Measurements from ENCODE around the gene CHST8. TPM values are rescaled to one million over a fixed set of nuclear protein-coding genes. Genes with fewer than 3 reads are reported as not detected.
"Not testable (repeated sequence)": the region's sequence is repeated elsewhere in the genome, so short reads cannot be mapped to it uniquely, and the experiment has no call there.

CHST8 gene
- total and polyA plus RNA-seq, 2 of the 13 experiments (the other 11 are each of a cell fraction or from before 2014, with no cell fraction given) = not detected

- TF ChIP-seq, protein P1, sequence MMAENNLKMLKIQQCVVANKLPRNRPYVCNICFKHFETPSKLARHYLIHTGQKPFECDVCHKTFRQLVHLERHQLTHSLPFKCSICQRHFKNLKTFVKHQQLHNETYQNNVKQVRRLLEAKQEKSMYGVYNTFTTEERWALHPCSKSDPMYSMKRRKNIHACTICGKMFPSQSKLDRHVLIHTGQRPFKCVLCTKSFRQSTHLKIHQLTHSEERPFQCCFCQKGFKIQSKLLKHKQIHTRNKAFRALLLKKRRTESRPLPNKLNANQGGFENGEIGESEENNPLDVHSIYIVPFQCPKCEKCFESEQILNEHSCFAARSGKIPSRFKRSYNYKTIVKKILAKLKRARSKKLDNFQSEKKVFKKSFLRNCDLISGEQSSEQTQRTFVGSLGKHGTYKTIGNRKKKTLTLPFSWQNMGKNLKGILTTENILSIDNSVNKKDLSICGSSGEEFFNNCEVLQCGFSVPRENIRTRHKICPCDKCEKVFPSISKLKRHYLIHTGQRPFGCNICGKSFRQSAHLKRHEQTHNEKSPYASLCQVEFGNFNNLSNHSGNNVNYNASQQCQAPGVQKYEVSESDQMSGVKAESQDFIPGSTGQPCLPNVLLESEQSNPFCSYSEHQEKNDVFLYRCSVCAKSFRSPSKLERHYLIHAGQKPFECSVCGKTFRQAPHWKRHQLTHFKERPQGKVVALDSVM (CRISPR knock-in tag; IDR thresholded peaks at IDR 0.05) = peak; percentile 55
- H3K4me2 ChIP-seq (ENCODE audit: low read depth, low read length) = peak overlapping the region; percentile 89
- DNase-seq (ENCODE audit: low spot score); ATAC-seq; H3K79me2 ChIP-seq (ENCODE audit: insufficient read depth, low read length); H3K9ac ChIP-seq (ENCODE audit: insufficient read depth, low read depth, low read length); H3K27ac ChIP-seq (ENCODE audit: extremely low read length, insufficient read depth, low read length); intact Hi-C loops (cut with micrococcal nuclease; ENCODE audit: unreplicated experiment); H3K9me3 ChIP-seq (ENCODE audit: low read length); H3K36me3 ChIP-seq (replicated peaks in 1 of 2; ENCODE audit: control insufficient read depth in 1 of 2, insufficient read depth in 2 of 2, low read length in 2 of 2); H2AFZ ChIP-seq (ENCODE audit: low read length); in situ Hi-C loops (cut with HindIII; ENCODE audit: extremely low pct_ligation_motif_present, low pct_unique_long_range_greater_than_20kb); BruUV-seq (replicated peaks); FAIRE-seq; H3K27me3 ChIP-seq (ENCODE audit: control insufficient read depth in 1 of 2, insufficient read depth in 2 of 2, low read length in 2 of 2); CTCF ChIA-PET (ENCODE audit: low intra/inter-chr PET ratio, low total read pairs); H4K20me1 ChIP-seq (ENCODE audit: insufficient read depth, low read length): not testable (repeated sequence)
- POLR2A ChIA-PET = interaction anchor here (0.6 to 1.1 kb wide), 2 partner anchors 150 to 297 kb away, joined by 3 read pairs; partner anchors contain the start of gene PEPD
- H3K4me1 ChIP-seq (ENCODE audit: insufficient read depth, low read length) = peaks cover 20% of the 10 kb centered on the region
- H3K4me3 ChIP-seq (replicated peaks in 1 of 3; ENCODE audit: insufficient read depth in 1 of 3, low read depth in 2 of 3, low read length in 3 of 3) = peak overlapping the region in 2 of 3 experiments; percentile 58 to 73; a peak in 2 of 6 replicates
- WGBS (ENCODE audit: low lambda C conversion rate) = 46% methylated on average over 7 of the region's 7 CpGs
Measured at GRCh38 chr19:33819078-33819477, 197.3 kb downstream of the CHST8 start.

- no peak for DNase-seq (ENCODE audit: low spot score)
- in situ Hi-C loops (cut with HindIII; ENCODE audit: extremely low pct_ligation_motif_present, low pct_unique_long_range_greater_than_20kb) = no loop called here
- TF ChIP-seq ZNF17 (CRISPR knock-in tag; IDR thresholded peaks at IDR 0.05) = no peak
- 0 out of 2 replicates have a peak, but pooled peaks have one; percentile 11 for TF ChIP-seq HDAC1 (CRISPR knock-in tag; IDR thresholded peaks at IDR 0.05)
- TF ChIP-seq PHB2 (IDR thresholded peaks at IDR 0.05; ENCODE audit: partially characterized antibody) = no peak
- TF ChIP-seq FOXA3 (CRISPR knock-in tag; IDR thresholded peaks at IDR 0.05) = no peak
- H3K9me3 ChIP-seq (ENCODE audit: low read length) = no peaks in the 10 kb centered on the region
- intact Hi-C loops (cut with micrococcal nuclease; ENCODE audit: unreplicated experiment) = no loop called here
- no peaks in the 10 kb centered on the region for H3K36me3 ChIP-seq (replicated peaks in 1 of 2; ENCODE audit: control insufficient read depth in 1 of 2, insufficient read depth in 2 of 2, low read length in 2 of 2)
- peak; percentile 12 for ATAC-seq
- H3K27me3 ChIP-seq (ENCODE audit: control insufficient read depth in 1 of 2, insufficient read depth in 2 of 2, low read length in 2 of 2) = peaks cover 1 to 8% of the 10 kb centered on the region in 2 experiments; a peak in 4 of 5 replicates
- H4K20me1 ChIP-seq (ENCODE audit: insufficient read depth, low read length) = no peaks in the 10 kb centered on the region
- H2AFZ ChIP-seq (ENCODE audit: low read length) = no peak overlapping the region
- peaks cover 20% of the 10 kb centered on the region for H3K4me1 ChIP-seq (ENCODE audit: insufficient read depth, low read length)
- no peak overlapping the region for H3K27ac ChIP-seq (ENCODE audit: extremely low read length, insufficient read depth, low read length)
- H3K4me2 ChIP-seq (ENCODE audit: low read depth, low read length) = peak overlapping the region; percentile 89
- CTCF ChIA-PET (ENCODE audit: low intra/inter-chr PET ratio, low total read pairs) = interaction anchor here (1.3 to 2.5 kb wide), 2 partner anchors 24 to 41 kb away, joined by 4 to 11 read pairs; no protein-coding TSS in a partner anchor
- WGBS (ENCODE audit: low lambda C conversion rate) = 8% methylated on average over 2 of the region's 10 CpGs
- peak overlapping the region; percentile 11; the same call in 1 of the 2 replicates for H3K9ac ChIP-seq (ENCODE audit: insufficient read depth, low read depth, low read length)
- FAIRE-seq = no peak
- H3K4me3 ChIP-seq (replicated peaks in 1 of 3; ENCODE audit: insufficient read depth in 1 of 3, low read depth in 2 of 3, low read length in 3 of 3) = peak overlapping the region; percentile 54 to 73 (median 58)
- BruUV-seq (replicated peaks) = no TSS peak
- POLR2A ChIA-PET = interaction anchor here (0.8 to 1.1 kb wide), 2 partner anchors 15 to 298 kb away, joined by 3 read pairs; partner anchors contain the start of gene PEPD
- H3K79me2 ChIP-seq (ENCODE audit: insufficient read depth, low read length) = no peaks in the 10 kb centered on the region
Measured at GRCh38 chr19:33819506-33819879, 197.7 kb downstream of the CHST8 start.

Data from HepG2 (cell line).